Endothelial cell of umbilical vein (primary cell): ENCODE data around the gene CRACR2B.
A peak's percentile ranks its signal among the peaks of the same experiment; 100 is the strongest.

Source experiments
- CTCF ChIP-seq, 2 donors: IDR thresholded peaks; 1 replicate in 1 of 2; 2 replicates in 1 of 2; pipeline ENCODE4 v1.5.1; 2011; ENCODE audit warnings: low read length in 2 of 2, mild to moderate bottlenecking in 2 of 2, moderate library complexity in 2 of 2, control low read depth in 1 of 2, inconsistent platforms in 1 of 2, low read depth in 1 of 2; ENCODE audit not compliant: insufficient read depth in 1 of 2; ENCODE audit errors: extremely low read depth in 1 of 2
- GATA2 ChIP-seq: IDR thresholded peaks from 2 replicates; pipeline ENCODE4 v1.7.0; 2011; ENCODE audit warnings: low read depth, mild to moderate bottlenecking, moderate library complexity, mixed read lengths, low read length; ENCODE audit not compliant: insufficient read length, insufficient read depth
- MYC ChIP-seq: IDR thresholded peaks from one replicate; pipeline ENCODE4 v1.6.1; 2011; ENCODE audit warnings: mild to moderate bottlenecking, low read depth, low read length
- POLR2AphosphoS5 ChIP-seq: IDR thresholded peaks from 2 replicates; pipeline ENCODE4 v1.6.1; 2012; ENCODE audit warnings: low read depth, mild to moderate bottlenecking, control low read depth, low read length, moderate library complexity; ENCODE audit not compliant: insufficient read depth

DNA sequence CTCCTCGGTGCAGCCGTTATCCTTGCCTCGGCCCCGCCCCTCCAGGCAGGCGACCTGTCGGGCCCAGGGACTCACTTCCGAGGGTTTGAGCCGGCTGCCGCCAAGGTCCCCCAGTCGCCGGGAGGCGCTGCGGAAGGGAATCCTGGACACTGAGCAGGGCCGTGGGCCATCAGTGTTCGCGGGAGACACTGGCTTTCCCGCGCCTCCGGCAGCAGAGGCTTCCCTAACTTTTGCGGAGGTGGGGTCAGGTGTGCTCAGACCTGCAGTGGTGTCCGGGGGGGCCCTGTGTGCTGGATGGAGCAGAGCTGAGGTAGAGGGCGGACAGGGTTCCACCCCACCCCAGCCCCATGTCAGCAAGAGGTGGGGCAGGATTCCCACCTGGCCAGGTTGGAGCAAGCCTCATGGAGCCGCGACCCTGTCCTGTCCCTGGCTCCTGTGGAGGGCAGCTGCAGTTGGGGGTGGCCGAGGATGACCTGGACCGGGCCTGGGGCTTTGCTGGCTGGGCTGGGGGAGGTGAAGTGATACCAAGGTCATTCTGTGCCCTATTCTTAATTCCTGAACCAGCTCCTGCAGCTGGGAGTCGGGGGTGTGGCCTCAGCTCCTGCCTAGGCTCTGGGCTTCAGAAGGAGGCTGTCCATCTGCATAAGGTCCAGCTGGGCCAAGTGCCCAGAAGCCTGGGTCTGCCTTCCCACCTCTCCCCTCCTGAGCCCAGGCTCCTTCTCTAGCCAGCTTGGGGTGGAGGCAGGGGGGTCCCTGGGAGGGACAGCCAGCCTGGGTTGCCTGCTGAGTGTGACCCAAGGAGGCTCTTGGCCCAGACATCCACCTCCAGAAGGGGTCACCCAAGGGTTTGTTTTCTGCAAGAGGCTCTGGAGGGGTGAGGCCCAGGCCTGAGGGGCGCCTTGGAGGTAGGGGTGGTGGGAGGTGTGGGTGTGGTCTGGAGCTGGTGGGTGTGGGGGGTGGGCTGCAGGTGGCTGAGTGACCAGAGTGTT lies 23.4 kb downstream of the CRACR2B start:
- TF ChIP-seq CTCF (IDR thresholded peaks at IDR 0.05; ENCODE audit: extremely low read depth in 1 of 2, insufficient read depth in 1 of 2, low read depth in 1 of 2, low read length in 2 of 2) (peak in 1 of 2 donors; percentile 4), POLR2AphosphoS5 (no peak), MYC (no peak), GATA2 (no peak)
